GM12878 (cell line): ENCODE data around the gene MTO1. TPM values are rescaled to one million over a fixed set of nuclear protein-coding genes. Genes with fewer than 3 reads are reported as not detected.

ENCODE experiments used
- CBFB ChIP-seq: IDR thresholded peaks from 2 replicates; pipeline ENCODE4 v1.6.1; 2016; ENCODE audit warnings: antibody characterized with exemption, low read depth
- ESRRA ChIP-seq: IDR thresholded peaks from 2 replicates; pipeline ENCODE4 v1.6.1; 2012; ENCODE audit warnings: mild to moderate bottlenecking, low read length, improper control_type of control experiment
- LARP7 ChIP-seq: fragments of 450-650 bp; IDR thresholded peaks from 2 replicates; pipeline ENCODE4 v1.6.1; 2017; ENCODE audit warnings: mild to moderate bottlenecking
- NBN ChIP-seq: fragments of 450-650 bp; IDR thresholded peaks from 2 replicates; pipeline ENCODE4 v1.6.1; 2016
- POLR2A ChIP-seq: IDR thresholded peaks from 2 replicates; pipeline ENCODE4 v1.6.1; 2011; ENCODE audit warnings: low read depth, mild to moderate bottlenecking, low read length
- RELA ChIP-seq: fragments of 450-650 bp; IDR thresholded peaks from 2 replicates; pipeline ENCODE4 v1.8.0; 2014; ENCODE audit warnings: borderline replicate concordance; ENCODE audit not compliant: partially characterized antibody
- SIX5 ChIP-seq: IDR thresholded peaks from 2 replicates; pipeline ENCODE4 v1.6.1; 2011; ENCODE audit warnings: mild to moderate bottlenecking, low read depth, low read length, moderate library complexity; ENCODE audit not compliant: severe bottlenecking
- SMAD5 ChIP-seq: IDR thresholded peaks from 2 replicates; pipeline ENCODE4 v1.6.1; 2016; ENCODE audit warnings: antibody characterized with exemption, low read depth
- SMC3 ChIP-seq: IDR thresholded peaks from 2 replicates; pipeline ENCODE4 v1.6.1; 2011; ENCODE audit warnings: low read length, improper control_type of control experiment, borderline replicate concordance
- TCF12 ChIP-seq: IDR thresholded peaks from 2 replicates; pipeline ENCODE4 v1.6.1; 2011; ENCODE audit warnings: low read depth, mild to moderate bottlenecking, low read length
- ZBED1 ChIP-seq: IDR thresholded peaks from 2 replicates; pipeline ENCODE4 v1.6.1; 2016; ENCODE audit warnings: borderline replicate concordance
- ZNF24 ChIP-seq: fragments of 450-650 bp; IDR thresholded peaks from 2 replicates; pipeline ENCODE4 v1.6.1; 2017; ENCODE audit warnings: antibody characterized with exemption, mild to moderate bottlenecking
- polyA plus RNA-seq, 11 experiments: library from polyadenylated mRNA; depleted of rRNA in 4 of 11; unstranded in 6 of 11; stranded (reverse) in 5 of 11; fragments of >200 nt; fragmentation: Nextera tagmentation in 4 of 11; fragmentation: Illumina TruSeq in 1 of 11; extraction: Ambion mirVana in 4 of 11; extraction: Trizol in 1 of 11; gene quantifications; 1 replicate in 1 of 11; 2 replicates in 10 of 11; pipeline versions ENCODE4 v1.2.1 to v1.2.3, GENCODE V29; 2011 to 2016; ENCODE audit warnings: inconsistent platforms in 2 of 11, missing spikeins in 2 of 11, low read depth in 1 of 11
- total RNA-seq, 4 experiments: library from RNA; depleted of rRNA in 3 of 4; stranded (reverse); fragments of >200 nt in 3 of 4; fragmentation: Illumina TruSeq in 1 of 4; extraction: Trizol in 1 of 4; gene quantifications; 2 replicates each; pipeline versions ENCODE4 v1.2.1 to v1.2.3, GENCODE V29; 2013 to 2021
- TF ChIP-seq, protein P1 (sequence below): fragments of 450-650 bp; IDR thresholded peaks from 2 replicates; pipeline ENCODE4 v1.6.1; 2017; ENCODE audit warnings: mild to moderate bottlenecking, moderate library complexity
- TF ChIP-seq, protein P2 (sequence below): fragments of 450-650 bp; formaldehyde crosslinking; IDR thresholded peaks from 2 replicates; pipeline ENCODE4 v1.5.0; 2022; ENCODE audit warnings: mild to moderate bottlenecking, missing genetic modification characterization
- TF ChIP-seq, protein P3 (sequence below): fragments of 450-650 bp; IDR thresholded peaks from 2 replicates; pipeline ENCODE4 v1.6.1; 2018; ENCODE audit warnings: mild to moderate bottlenecking, low read depth, moderate library complexity; ENCODE audit not compliant: partially characterized antibody
- TF ChIP-seq, protein P4 (sequence below): fragments of 450-650 bp; IDR thresholded peaks from 2 replicates; pipeline ENCODE4 v1.6.1; 2016; ENCODE audit warnings: mild to moderate bottlenecking

Gene MTO1
- total and polyA plus RNA-seq, 10 of the 15 experiments (the other 5 are each of a cell fraction or from before 2014, with no cell fraction given) = 24.8 to 53.6 (median 33.1) TPM

DNA sequence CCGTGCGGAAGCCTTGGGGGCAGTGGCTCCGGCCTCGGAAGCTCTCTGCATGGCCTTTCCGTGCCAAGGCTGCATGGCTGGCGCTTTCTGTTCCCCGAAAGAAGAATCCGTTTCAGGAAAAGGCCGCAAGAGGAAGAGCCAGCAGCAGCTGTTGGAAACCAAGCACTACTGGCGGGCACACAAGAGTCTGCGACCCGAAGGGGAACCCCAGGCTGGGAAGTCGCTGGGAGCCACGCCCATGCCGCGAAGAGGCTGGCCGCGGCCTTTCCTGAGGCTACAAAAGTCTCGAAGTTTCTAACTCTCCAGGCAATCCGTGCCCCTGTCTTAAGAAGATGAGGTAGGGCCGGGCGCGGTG lies 9.5 kb upstream of the MTO1 start, which contains the start of gene CGAS (continued):
- TF ChIP-seq ZBED1 = no peak
- TF ChIP-seq, protein P1, sequence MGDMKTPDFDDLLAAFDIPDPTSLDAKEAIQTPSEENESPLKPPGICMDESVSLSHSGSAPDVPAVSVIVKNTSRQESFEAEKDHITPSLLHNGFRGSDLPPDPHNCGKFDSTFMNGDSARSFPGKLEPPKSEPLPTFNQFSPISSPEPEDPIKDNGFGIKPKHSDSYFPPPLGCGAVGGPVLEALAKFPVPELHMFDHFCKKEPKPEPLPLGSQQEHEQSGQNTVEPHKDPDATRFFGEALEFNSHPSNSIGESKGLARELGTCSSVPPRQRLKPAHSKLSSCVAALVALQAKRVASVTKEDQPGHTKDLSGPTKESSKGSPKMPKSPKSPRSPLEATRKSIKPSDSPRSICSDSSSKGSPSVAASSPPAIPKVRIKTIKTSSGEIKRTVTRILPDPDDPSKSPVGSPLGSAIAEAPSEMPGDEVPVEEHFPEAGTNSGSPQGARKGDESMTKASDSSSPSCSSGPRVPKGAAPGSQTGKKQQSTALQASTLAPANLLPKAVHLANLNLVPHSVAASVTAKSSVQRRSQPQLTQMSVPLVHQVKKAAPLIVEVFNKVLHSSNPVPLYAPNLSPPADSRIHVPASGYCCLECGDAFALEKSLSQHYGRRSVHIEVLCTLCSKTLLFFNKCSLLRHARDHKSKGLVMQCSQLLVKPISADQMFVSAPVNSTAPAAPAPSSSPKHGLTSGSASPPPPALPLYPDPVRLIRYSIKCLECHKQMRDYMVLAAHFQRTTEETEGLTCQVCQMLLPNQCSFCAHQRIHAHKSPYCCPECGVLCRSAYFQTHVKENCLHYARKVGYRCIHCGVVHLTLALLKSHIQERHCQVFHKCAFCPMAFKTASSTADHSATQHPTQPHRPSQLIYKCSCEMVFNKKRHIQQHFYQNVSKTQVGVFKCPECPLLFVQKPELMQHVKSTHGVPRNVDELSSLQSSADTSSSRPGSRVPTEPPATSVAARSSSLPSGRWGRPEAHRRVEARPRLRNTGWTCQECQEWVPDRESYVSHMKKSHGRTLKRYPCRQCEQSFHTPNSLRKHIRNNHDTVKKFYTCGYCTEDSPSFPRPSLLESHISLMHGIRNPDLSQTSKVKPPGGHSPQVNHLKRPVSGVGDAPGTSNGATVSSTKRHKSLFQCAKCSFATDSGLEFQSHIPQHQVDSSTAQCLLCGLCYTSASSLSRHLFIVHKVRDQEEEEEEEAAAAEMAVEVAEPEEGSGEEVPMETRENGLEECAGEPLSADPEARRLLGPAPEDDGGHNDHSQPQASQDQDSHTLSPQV = no peak
- TF ChIP-seq SMC3 = no peak
- TF ChIP-seq ESRRA = no peak
- TF ChIP-seq, protein P2, sequence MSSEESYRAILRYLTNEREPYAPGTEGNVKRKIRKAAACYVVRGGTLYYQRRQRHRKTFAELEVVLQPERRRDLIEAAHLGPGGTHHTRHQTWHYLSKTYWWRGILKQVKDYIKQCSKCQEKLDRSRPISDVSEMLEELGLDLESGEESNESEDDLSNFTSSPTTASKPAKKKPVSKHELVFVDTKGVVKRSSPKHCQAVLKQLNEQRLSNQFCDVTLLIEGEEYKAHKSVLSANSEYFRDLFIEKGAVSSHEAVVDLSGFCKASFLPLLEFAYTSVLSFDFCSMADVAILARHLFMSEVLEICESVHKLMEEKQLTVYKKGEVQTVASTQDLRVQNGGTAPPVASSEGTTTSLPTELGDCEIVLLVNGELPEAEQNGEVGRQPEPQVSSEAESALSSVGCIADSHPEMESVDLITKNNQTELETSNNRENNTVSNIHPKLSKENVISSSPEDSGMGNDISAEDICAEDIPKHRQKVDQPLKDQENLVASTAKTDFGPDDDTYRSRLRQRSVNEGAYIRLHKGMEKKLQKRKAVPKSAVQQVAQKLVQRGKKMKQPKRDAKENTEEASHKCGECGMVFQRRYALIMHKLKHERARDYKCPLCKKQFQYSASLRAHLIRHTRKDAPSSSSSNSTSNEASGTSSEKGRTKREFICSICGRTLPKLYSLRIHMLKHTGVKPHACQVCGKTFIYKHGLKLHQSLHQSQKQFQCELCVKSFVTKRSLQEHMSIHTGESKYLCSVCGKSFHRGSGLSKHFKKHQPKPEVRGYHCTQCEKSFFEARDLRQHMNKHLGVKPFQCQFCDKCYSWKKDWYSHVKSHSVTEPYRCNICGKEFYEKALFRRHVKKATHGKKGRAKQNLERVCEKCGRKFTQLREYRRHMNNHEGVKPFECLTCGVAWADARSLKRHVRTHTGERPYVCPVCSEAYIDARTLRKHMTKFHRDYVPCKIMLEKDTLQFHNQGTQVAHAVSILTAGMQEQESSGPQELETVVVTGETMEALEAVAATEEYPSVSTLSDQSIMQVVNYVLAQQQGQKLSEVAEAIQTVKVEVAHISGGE (CRISPR knock-in tag) = no peak
- TF ChIP-seq CBFB = peak; percentile 69; the same call in 1 of the 2 replicates
- TF ChIP-seq TCF12 = peak; percentile 21; the same call in 1 of the 2 replicates
- TF ChIP-seq NBN = 0 out of 2 replicates have a peak, but pooled peaks have one; percentile 59
- TF ChIP-seq SMAD5 = peak; percentile 59; the same call in 1 of the 2 replicates
- TF ChIP-seq RELA = peak; percentile 51
- no peak for TF ChIP-seq SIX5
- TF ChIP-seq, protein P3, sequence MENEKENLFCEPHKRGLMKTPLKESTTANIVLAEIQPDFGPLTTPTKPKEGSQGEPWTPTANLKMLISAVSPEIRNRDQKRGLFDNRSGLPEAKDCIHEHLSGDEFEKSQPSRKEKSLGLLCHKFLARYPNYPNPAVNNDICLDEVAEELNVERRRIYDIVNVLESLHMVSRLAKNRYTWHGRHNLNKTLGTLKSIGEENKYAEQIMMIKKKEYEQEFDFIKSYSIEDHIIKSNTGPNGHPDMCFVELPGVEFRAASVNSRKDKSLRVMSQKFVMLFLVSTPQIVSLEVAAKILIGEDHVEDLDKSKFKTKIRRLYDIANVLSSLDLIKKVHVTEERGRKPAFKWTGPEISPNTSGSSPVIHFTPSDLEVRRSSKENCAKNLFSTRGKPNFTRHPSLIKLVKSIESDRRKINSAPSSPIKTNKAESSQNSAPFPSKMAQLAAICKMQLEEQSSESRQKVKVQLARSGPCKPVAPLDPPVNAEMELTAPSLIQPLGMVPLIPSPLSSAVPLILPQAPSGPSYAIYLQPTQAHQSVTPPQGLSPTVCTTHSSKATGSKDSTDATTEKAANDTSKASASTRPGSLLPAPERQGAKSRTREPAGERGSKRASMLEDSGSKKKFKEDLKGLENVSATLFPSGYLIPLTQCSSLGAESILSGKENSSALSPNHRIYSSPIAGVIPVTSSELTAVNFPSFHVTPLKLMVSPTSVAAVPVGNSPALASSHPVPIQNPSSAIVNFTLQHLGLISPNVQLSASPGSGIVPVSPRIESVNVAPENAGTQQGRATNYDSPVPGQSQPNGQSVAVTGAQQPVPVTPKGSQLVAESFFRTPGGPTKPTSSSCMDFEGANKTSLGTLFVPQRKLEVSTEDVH = peak; percentile 59
- TF ChIP-seq, protein P4, sequence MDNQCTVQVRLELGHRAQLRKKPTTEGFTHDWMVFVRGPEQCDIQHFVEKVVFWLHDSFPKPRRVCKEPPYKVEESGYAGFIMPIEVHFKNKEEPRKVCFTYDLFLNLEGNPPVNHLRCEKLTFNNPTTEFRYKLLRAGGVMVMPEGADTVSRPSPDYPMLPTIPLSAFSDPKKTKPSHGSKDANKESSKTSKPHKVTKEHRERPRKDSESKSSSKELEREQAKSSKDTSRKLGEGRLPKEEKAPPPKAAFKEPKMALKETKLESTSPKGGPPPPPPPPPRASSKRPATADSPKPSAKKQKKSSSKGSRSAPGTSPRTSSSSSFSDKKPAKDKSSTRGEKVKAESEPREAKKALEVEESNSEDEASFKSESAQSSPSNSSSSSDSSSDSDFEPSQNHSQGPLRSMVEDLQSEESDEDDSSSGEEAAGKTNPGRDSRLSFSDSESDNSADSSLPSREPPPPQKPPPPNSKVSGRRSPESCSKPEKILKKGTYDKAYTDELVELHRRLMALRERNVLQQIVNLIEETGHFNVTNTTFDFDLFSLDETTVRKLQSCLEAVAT = no peak
- peak; percentile 72 for TF ChIP-seq POLR2A
- no peak for TF ChIP-seq LARP7
- no peak for TF ChIP-seq ZNF24
